H1 (cell line): ENCODE measurements around the gene DIAPH2. TPM values are rescaled to one million over a fixed set of nuclear protein-coding genes. Genes with fewer than 3 reads are reported as not detected.

Experiments
- CTCF ChIA-PET: fragments of 300-600 bp; sonication (Branson Sonifier 250); formaldehyde crosslinking; loops from one replicate; lab custom pipeline; 2021; ENCODE audit not compliant: partially characterized antibody; lab: Charles Lee
- POLR2A ChIA-PET: fragments of 300-600 bp; sonication (Branson Sonifier 250); formaldehyde crosslinking; loops from one replicate; lab custom pipeline; 2021; ENCODE audit warnings: inconsistent platforms; ENCODE audit not compliant: partially characterized antibody; lab: Charles Lee
- DNase-seq, 2 experiments: peaks; one replicate each; pipeline versions ENCODE4 v3.0.0 to v3.0.0-alpha.2; 2010 to 2022; ENCODE audit warnings: low spot score in 2 of 2, low read depth in 1 of 2, mixed read lengths in 1 of 2
- FAIRE-seq: peaks from 2 replicates; lab custom pipeline; 2011; peaks lifted over from hg19 to GRCh38; lab: Jason Lieb, UNC
- H2AFZ ChIP-seq: 2 replicates; pipeline ENCODE4 v1.8.1; 2012; ENCODE audit warnings: low read length, inconsistent platforms
- H2AK5ac ChIP-seq: 2 replicates; pipeline ENCODE4 v1.6.1; 2013; ENCODE audit warnings: low read depth, low read length
- H2BK120ac ChIP-seq: replicated peaks from 2 replicates; pipeline ENCODE3; 2013; ENCODE audit warnings: low read depth, low read length, inconsistent platforms
- H2BK12ac ChIP-seq: 2 replicates; pipeline ENCODE4 v1.6.1; 2013; ENCODE audit warnings: low read depth, low read length
- H2BK15ac ChIP-seq: 2 replicates; pipeline ENCODE4 v1.6.1; 2013; ENCODE audit warnings: low read length
- H2BK20ac ChIP-seq: 2 replicates; pipeline ENCODE4 v1.6.1; 2013; ENCODE audit warnings: low read length
- H2BK5ac ChIP-seq: 2 replicates; pipeline ENCODE4 v1.6.1; 2013; ENCODE audit warnings: low read depth, low read length
- H3K14ac ChIP-seq: 2 replicates; pipeline ENCODE4 v1.6.1; 2013; ENCODE audit warnings: inconsistent platforms; ENCODE audit not compliant: insufficient read length
- H3K18ac ChIP-seq: 2 replicates; pipeline ENCODE4 v1.6.1; 2013; ENCODE audit warnings: low read length; ENCODE audit errors: extremely low read depth
- H3K23ac ChIP-seq: 2 replicates; pipeline ENCODE4 v1.6.1; 2013; ENCODE audit warnings: inconsistent platforms; ENCODE audit not compliant: insufficient read length
- H3K23me2 ChIP-seq: 2 replicates; pipeline ENCODE4 v1.6.1; 2013; ENCODE audit warnings: low read depth, low read length
- H3K27ac ChIP-seq: 2 replicates; pipeline ENCODE4 v1.6.1; 2011; ENCODE audit warnings: low read depth, low read length, inconsistent platforms
- H3K27me3 ChIP-seq, 4 experiments: replicated peaks in 1 of 4; 1 replicate in 1 of 4; 2 replicates in 3 of 4; pipeline versions ENCODE4 v1.6.1 to v1.8.1; 2011 to 2013; ENCODE audit warnings: low read length in 3 of 4, mild to moderate bottlenecking in 3 of 4, inconsistent platforms in 2 of 4, mixed read lengths in 2 of 4, moderate library complexity in 1 of 4; ENCODE audit not compliant: control insufficient read depth in 3 of 4, insufficient read depth in 3 of 4; ENCODE audit errors: extremely low read depth in 1 of 4
- H3K36me3 ChIP-seq, 4 experiments: 2 replicates each; pipeline versions ENCODE4 v1.6.1 to v1.8.1; 2011 to 2013; ENCODE audit warnings: mild to moderate bottlenecking in 4 of 4, low read length in 3 of 4, moderate library complexity in 2 of 4, control low read depth in 1 of 4, inconsistent platforms in 1 of 4; ENCODE audit not compliant: insufficient read depth in 4 of 4, control insufficient read depth in 2 of 4
- H3K4ac ChIP-seq: replicated peaks from 2 replicates; pipeline ENCODE3; 2013; ENCODE audit warnings: low read length, low read depth, mixed read lengths, inconsistent platforms; ENCODE audit not compliant: insufficient read length
- H3K4me1 ChIP-seq, 4 experiments: replicated peaks in 1 of 4; 1 replicate in 1 of 4; 2 replicates in 3 of 4; pipeline versions ENCODE4 v1.6.1 to v1.8.1; 2011 to 2013; ENCODE audit warnings: low read length in 3 of 4, inconsistent platforms in 2 of 4, mixed read lengths in 1 of 4; ENCODE audit not compliant: insufficient read depth in 4 of 4, control insufficient read depth in 3 of 4
- H3K4me2 ChIP-seq, 2 experiments: 2 replicates each; pipeline versions ENCODE4 v1.6.1 to v1.8.1; 2011 to 2013; ENCODE audit warnings: low read depth in 2 of 2, low read length in 2 of 2, control low read depth in 1 of 2, inconsistent platforms in 1 of 2, mild to moderate bottlenecking in 1 of 2; ENCODE audit not compliant: insufficient read depth in 1 of 2
- H3K4me3 ChIP-seq, 4 experiments: fragments of 200-600, 300-600 bp in 1 of 4; sonication (generic), shearing (Covaris generic), sonication (Bioruptor Twin) in 1 of 4; 2 replicates each; pipeline versions ENCODE4 v1.5.1 to v1.8.1; 2011 to 2016; ENCODE audit warnings: low read length in 4 of 4, low read depth in 3 of 4, control low read depth in 2 of 4, inconsistent platforms in 2 of 4, mild to moderate bottlenecking in 2 of 4, mixed read lengths in 1 of 4, moderate library complexity in 1 of 4; ENCODE audit not compliant: insufficient read depth in 2 of 4; ENCODE audit errors: extremely low read depth in 1 of 4
- H3K56ac ChIP-seq: replicated peaks from 2 replicates; pipeline ENCODE3; 2013; ENCODE audit warnings: low read depth, mild to moderate bottlenecking, mixed read lengths, low read length, inconsistent platforms; ENCODE audit not compliant: insufficient read length
- H3K79me1 ChIP-seq: 2 replicates; pipeline ENCODE4 v1.6.1; 2013; ENCODE audit warnings: low read depth, low read length, control low read depth
- H3K79me2 ChIP-seq, 2 experiments: 2 replicates each; pipeline versions ENCODE4 v1.6.1 to v1.8.1; 2012 to 2013; ENCODE audit warnings: low read length in 2 of 2, mild to moderate bottlenecking in 2 of 2, inconsistent platforms in 1 of 2; ENCODE audit not compliant: insufficient read depth in 2 of 2, control insufficient read depth in 1 of 2
- H3K9ac ChIP-seq, 4 experiments: replicated peaks in 1 of 4; 1 replicate in 1 of 4; 2 replicates in 3 of 4; pipeline versions ENCODE4 v1.6.1 to v1.8.1; 2011 to 2013; ENCODE audit warnings: low read depth in 3 of 4, low read length in 3 of 4, control low read depth in 2 of 4, mild to moderate bottlenecking in 2 of 4, moderate library complexity in 2 of 4, inconsistent platforms in 1 of 4; ENCODE audit errors: extremely low read depth in 1 of 4
- H3K9me3 ChIP-seq, 2 experiments: 2 replicates each; pipeline versions ENCODE4 v1.6.1 to v1.8.1; 2012 to 2013; ENCODE audit warnings: mild to moderate bottlenecking in 2 of 2, moderate library complexity in 2 of 2, control low read depth in 1 of 2, inconsistent platforms in 1 of 2, low read depth in 1 of 2, low read length in 1 of 2, mixed read lengths in 1 of 2; ENCODE audit not compliant: insufficient read depth in 2 of 2
- H4K20me1 ChIP-seq, 2 experiments: replicated peaks in 1 of 2; 2 replicates each; pipeline versions ENCODE3 to v1.8.1; 2011 to 2013; ENCODE audit warnings: inconsistent platforms in 2 of 2, low read length in 2 of 2, mild to moderate bottlenecking in 1 of 2; ENCODE audit not compliant: insufficient read depth in 2 of 2, control insufficient read depth in 1 of 2
- H4K5ac ChIP-seq: 2 replicates; pipeline ENCODE4 v1.6.1; 2013; ENCODE audit warnings: low read length, low read depth, mixed read lengths, inconsistent platforms; ENCODE audit not compliant: insufficient read length
- H4K8ac ChIP-seq: 2 replicates; pipeline ENCODE4 v1.8.0; 2013; ENCODE audit warnings: mild to moderate bottlenecking, moderate library complexity, low read length, inconsistent platforms; ENCODE audit not compliant: insufficient read depth; ENCODE audit errors: extremely low read depth
- H4K91ac ChIP-seq: replicated peaks from 2 replicates; pipeline ENCODE3; 2013; ENCODE audit warnings: low read length, mixed read lengths, inconsistent platforms; ENCODE audit not compliant: insufficient read length
- CBX5 ChIP-seq: fragments of 300-800, 300-1000 bp; sonication (generic); IDR thresholded peaks from 2 replicates; pipeline ENCODE4 v1.7.1; 2016; ENCODE audit warnings: antibody characterized with exemption, low read length, low read depth
- JUND ChIP-seq: IDR thresholded peaks from 2 replicates; pipeline ENCODE4 v1.6.1; 2011; ENCODE audit warnings: mild to moderate bottlenecking, improper control_type of control experiment, low read length
- KDM1A ChIP-seq: fragments of 200-600, 300-600 bp; sonication (generic); IDR thresholded peaks from 2 replicates; pipeline ENCODE4 v1.7.1; 2016; ENCODE audit warnings: mild to moderate bottlenecking, low read length, borderline replicate concordance
- KDM5A ChIP-seq: fragments of 200-600 bp; IDR thresholded peaks from 2 replicates; pipeline ENCODE4 v1.7.1; 2012; ENCODE audit warnings: mild to moderate bottlenecking, low read length, inconsistent platforms, mixed read lengths
- NANOG ChIP-seq: IDR thresholded peaks from 2 replicates; pipeline ENCODE4 v1.6.1; 2011; ENCODE audit warnings: low read length, low read depth, mild to moderate bottlenecking, inconsistent platforms; ENCODE audit not compliant: insufficient read depth, poor library complexity, severe bottlenecking
- POLR2A ChIP-seq, 2 experiments: IDR thresholded peaks; 1 replicate in 1 of 2; 2 replicates in 1 of 2; pipeline ENCODE4 v1.6.1; 2011; ENCODE audit warnings: low read depth in 2 of 2, low read length in 2 of 2, mild to moderate bottlenecking in 2 of 2; ENCODE audit errors: control extremely low read depth in 1 of 2
- SIRT6 ChIP-seq: IDR thresholded peaks from one replicate; pipeline ENCODE4 v1.7.1; 2012; ENCODE audit warnings: low read length, inconsistent platforms
- SP1 ChIP-seq: IDR thresholded peaks from 2 replicates; pipeline ENCODE4 v1.6.1; 2011; ENCODE audit warnings: low read depth, low read length
- SRF ChIP-seq: IDR thresholded peaks from 2 replicates; pipeline ENCODE4 v1.6.1; 2011; ENCODE audit warnings: mild to moderate bottlenecking, low read depth, low read length, moderate library complexity
- SUZ12 ChIP-seq: fragments of 200-600 bp; sonication (generic); IDR thresholded peaks from 2 replicates; pipeline ENCODE4 v1.6.1; 2012; ENCODE audit warnings: mild to moderate bottlenecking, inconsistent platforms, low read length, moderate library complexity, mixed read lengths
- TBP ChIP-seq: IDR thresholded peaks from 2 replicates; pipeline ENCODE4 v1.6.1; 2011; ENCODE audit warnings: low read depth, low read length, improper control_type of control experiment
- TCF12 ChIP-seq: IDR thresholded peaks from 2 replicates; pipeline ENCODE4 v1.6.1; 2011; ENCODE audit warnings: low read depth, mild to moderate bottlenecking, low read length
- WGBS, 2 experiments: shearing (Covaris generic) in 1 of 2; methylation state at CpG; one replicate each; pipeline versions ENCODE4 v1.1.6 to v1.1.7; 2013 to 2015; ENCODE audit warnings: low lambda C conversion rate in 2 of 2, mixed read lengths in 2 of 2, inconsistent platforms in 1 of 2, low coverage in 1 of 2, missing lambda C conversion rate in 1 of 2; ENCODE audit not compliant: insufficient replicate concordance in 2 of 2, insufficient coverage in 1 of 2, insufficient read length in 1 of 2; ENCODE audit errors: extremely low coverage in 1 of 2, missing lambda C conversion rate in 1 of 2; 5-methylcytosine and 5-hydroxymethylcytosine counted together
- polyA plus RNA-seq, 7 experiments: library from polyadenylated mRNA; depleted of rRNA in 3 of 7; stranded (reverse) in 5 of 7; unstranded in 2 of 7; fragments of >200 nt in 5 of 7; fragments of 200-250 nt in 2 of 7; gene quantifications; 1 replicate in 5 of 7; 2 replicates in 1 of 7; 4 replicates in 1 of 7; pipeline versions ENCODE4 v1.2.1 to v1.2.3, GENCODE V29; 2011 to 2013; ENCODE audit warnings: missing spikeins in 2 of 7, mixed read lengths in 2 of 7
- total RNA-seq: library from RNA; stranded (reverse); fragmentation: NEBNext Ultra II Directional; extraction: Animal tissue kit (Norgen Biotek cat#: 25700); gene quantifications from 2 replicates; pipeline ENCODE4 v1.2.1, GENCODE V29; 2021
- TF ChIP-seq, protein P1 (sequence below): IDR thresholded peaks from 2 replicates; pipeline ENCODE4 v1.6.1; 2011; ENCODE audit warnings: low read depth, mild to moderate bottlenecking, low read length; ENCODE audit not compliant: insufficient read depth
- TF ChIP-seq, protein P2 (sequence below): IDR thresholded peaks from 2 replicates; pipeline ENCODE4 v1.6.1; 2012; ENCODE audit warnings: inconsistent platforms

DIAPH2 gene
- total and polyA plus RNA-seq, 2 of the 8 experiments (the other 6 are each of a cell fraction or from before 2014, with no cell fraction given), result 4.4 to 24.3 TPM

DNA sequence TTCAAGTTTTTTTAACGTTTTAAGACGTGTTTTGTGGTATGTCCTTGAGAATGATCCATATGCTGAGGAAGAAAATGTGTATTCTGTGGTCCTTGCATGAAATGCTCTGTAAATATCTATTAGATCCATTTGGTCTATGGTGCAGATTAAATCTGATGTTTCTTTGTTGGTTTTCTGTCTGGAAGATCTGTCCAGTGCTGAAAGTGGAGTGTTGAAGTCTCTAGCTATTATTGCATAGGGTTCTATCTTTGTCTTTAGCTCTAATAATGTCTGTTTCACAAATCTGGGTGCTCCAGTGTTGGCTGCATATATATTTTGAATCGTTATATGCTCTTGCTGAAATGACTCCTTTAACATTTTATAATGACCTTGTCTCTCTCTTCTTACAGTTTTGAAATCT, 321.5 kb downstream of the DIAPH2 start:
- Histone ChIP-seq H4K5ac (no peak overlapping the region), H3K27me3 (no peaks in the 10 kb centered on the region), H3K27ac (no peak overlapping the region), H3K18ac (no peak overlapping the region), H2AK5ac (no peak overlapping the region), H4K8ac (no peak overlapping the region), H3K9me3 (no peaks in the 10 kb centered on the region), H3K4me1 (no peaks in the 10 kb centered on the region), H3K23ac (no peak overlapping the region), H3K56ac (no peak overlapping the region), H2BK5ac (no peak overlapping the region), H3K9ac (no peak overlapping the region)
- DNase-seq, result no peak
- POLR2A ChIA-PET, result no interaction called here
- TF ChIP-seq SUZ12 (no peak), SP1 (no peak), KDM1A (no peak), SIRT6 (no peak), SRF (no peak), KDM5A (no peak), POLR2A (IDR thresholded peaks at IDR 0.05; ENCODE audit: control extremely low read depth in 1 of 2, low read depth in 2 of 2, low read length in 2 of 2) (no peak), CBX5 (no peak), NANOG (no peak), JUND (no peak), TBP (no peak), TCF12 (no peak)
- TF ChIP-seq, protein P1, sequence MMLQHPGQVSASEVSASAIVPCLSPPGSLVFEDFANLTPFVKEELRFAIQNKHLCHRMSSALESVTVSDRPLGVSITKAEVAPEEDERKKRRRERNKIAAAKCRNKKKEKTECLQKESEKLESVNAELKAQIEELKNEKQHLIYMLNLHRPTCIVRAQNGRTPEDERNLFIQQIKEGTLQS, result no peak
- TF ChIP-seq, protein P2, sequence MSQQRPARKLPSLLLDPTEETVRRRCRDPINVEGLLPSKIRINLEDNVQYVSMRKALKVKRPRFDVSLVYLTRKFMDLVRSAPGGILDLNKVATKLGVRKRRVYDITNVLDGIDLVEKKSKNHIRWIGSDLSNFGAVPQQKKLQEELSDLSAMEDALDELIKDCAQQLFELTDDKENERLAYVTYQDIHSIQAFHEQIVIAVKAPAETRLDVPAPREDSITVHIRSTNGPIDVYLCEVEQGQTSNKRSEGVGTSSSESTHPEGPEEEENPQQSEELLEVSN, result no peak
- TF ChIP-seq, all 59 proteins: peak for 0
- no peaks in the 10 kb centered on the region for H3K79me2 ChIP-seq
- no peaks in the 10 kb centered on the region for H3K79me1 ChIP-seq
- H3K4me3 ChIP-seq, result no peak overlapping the region
- FAIRE-seq, result no peak
- H3K4me2 ChIP-seq, result no peak overlapping the region
- WGBS, 2 experiments, result 95% methylated on average over 3 of the region's 3 CpGs; no CpG with 5 or more reads in 1 of the 2 experiments
- no peak overlapping the region for H3K4ac ChIP-seq
- H3K36me3 ChIP-seq, result no peaks in the 10 kb centered on the region
- H3K14ac ChIP-seq, result no peak overlapping the region
- no peak overlapping the region for H2BK12ac ChIP-seq
- no peak overlapping the region for H2BK15ac ChIP-seq
- no peak overlapping the region for H2BK20ac ChIP-seq
- H4K20me1 ChIP-seq, result no peaks in the 10 kb centered on the region
- H2AFZ ChIP-seq, result no peak overlapping the region
- no peak overlapping the region for H4K91ac ChIP-seq
- H2BK120ac ChIP-seq, result no peak overlapping the region
- CTCF ChIA-PET, result no interaction called here
- H3K23me2 ChIP-seq, result no peaks in the 10 kb centered on the region
